AG04449 (cell line): ENCODE results near the gene CLCN7.

ENCODE experiments used
- CTCF ChIA-PET: fragments of 350-600 bp; formaldehyde crosslinking; extraction: SDS; loops from one replicate; lab custom pipeline; 2021; ENCODE audit warnings: antibody characterized with exemption; lab: Yijun Ruan, JAX
- POLR2A ChIA-PET: fragments of 400-600, 350-600 bp; formaldehyde crosslinking; extraction: SDS; loops from one replicate; lab custom pipeline; 2020; ENCODE audit warnings: antibody characterized with exemption, inconsistent platforms; lab: Yijun Ruan, JAX
- DNase-seq: peaks from one replicate; pipeline ENCODE4 v3.0.0-alpha.2; 2010; ENCODE audit warnings: low read depth, low spot score
- H3K4me3 ChIP-seq: 2 replicates; pipeline ENCODE4 v1.5.1; 2011; ENCODE audit warnings: low read depth, mild to moderate bottlenecking, control low read depth, low read length
- CTCF ChIP-seq: IDR thresholded peaks from one replicate; pipeline ENCODE4 v1.5.1; 2011; ENCODE audit warnings: mild to moderate bottlenecking, moderate library complexity, low read length, control low read depth, inconsistent platforms; ENCODE audit not compliant: insufficient read depth; ENCODE audit errors: missing control alignments

The CLCN7 gene

GRCh38 chr16:1433756-1434155 is 41.1 kb downstream of the CLCN7 start:
- H3K4me3 ChIP-seq = no peak overlapping the region
- POLR2A ChIA-PET = no interaction called here
- CTCF ChIA-PET = no interaction called here
- TF ChIP-seq CTCF = no peak
- DNase-seq = no peak

GRCh38 chr16:1433263-1433560 is 41.6 kb downstream of the CLCN7 start:
- no peak for DNase-seq
- CTCF ChIA-PET = no interaction called here
- POLR2A ChIA-PET = no interaction called here
- no peak for TF ChIP-seq CTCF
- no peak overlapping the region for H3K4me3 ChIP-seq

- H3K4me3 ChIP-seq = no peak overlapping the region
- ChIA-PET POLR2A (no interaction called here), CTCF (no interaction called here)
- TF ChIP-seq CTCF = no peak
- DNase-seq = no peak
Measured at GRCh38 chr16:1432388-1433262, 42.2 kb downstream of the CLCN7 start.

GRCh38 chr16:1431497-1432270 is 43.1 kb downstream of the CLCN7 start:
- CTCF ChIA-PET = no interaction called here
- TF ChIP-seq CTCF = no peak
- POLR2A ChIA-PET = no interaction called here
- no peak overlapping the region for H3K4me3 ChIP-seq
- DNase-seq = no peak

GRCh38 chr16:1430759-1431496 is 43.9 kb downstream of the CLCN7 start, which contains the start of gene PERCC1:
PERCC1 (plus strand) TSS chr16:1431078; CDS start chr16:1432594, 1,516 bp downstream.
- ChIA-PET CTCF (no interaction called here), POLR2A (no interaction called here)
- no peak for DNase-seq
- H3K4me3 ChIP-seq = no peak within 1 kb of the TSS
- no peak for TF ChIP-seq CTCF
